ENCODE data around the gene TRNP1. TPM values are rescaled to one million over a fixed set of nuclear protein-coding genes. Genes with fewer than 3 reads are reported as not detected.

Gene TRNP1
- polyA plus RNA-seq, 1 donor from 2014 or later, result 11.0 TPM

- Histone ChIP-seq H3F3A (ENCODE audit: insufficient read depth, low read length, poor library complexity, severe bottlenecking) (no peaks in the 10 kb centered on the region), H4K20me1 (ENCODE audit: insufficient read depth) (no peaks in the 10 kb centered on the region), H3K79me2 (replicated peaks; ENCODE audit: insufficient read depth, low read length) (no peaks in the 10 kb centered on the region), H3K9me3 (ENCODE audit: low read length) (no peaks in the 10 kb centered on the region), H3K27ac (ENCODE audit: low read length) (peak overlapping the region; percentile 9), H3K36me3 (ENCODE audit: insufficient read depth, low read length) (no peaks in the 10 kb centered on the region), H3K4me3 (ENCODE audit: low read length) (no peak overlapping the region), H3K4me2 (ENCODE audit: low read length) (no peak overlapping the region), H3K9me2 (ENCODE audit: insufficient read depth, low read length) (no peaks in the 10 kb centered on the region), H3K27me3 (ENCODE audit: insufficient read depth, low read depth, low read length) (no peaks in the 10 kb centered on the region), H2AFZ (ENCODE audit: low read depth, low read length) (no peak overlapping the region), H3K9ac (ENCODE audit: low read length) (no peak overlapping the region)
- TF ChIP-seq EZH2 (IDR thresholded peaks at IDR 0.05; ENCODE audit: borderline replicate concordance, insufficient read depth, low read length, poor library complexity, severe bottlenecking), result no peak
- peak; percentile 82 for TF ChIP-seq EP300 (conservative IDR thresholded peaks at IDR 0.05; ENCODE audit: poor library complexity, severe bottlenecking)
- TF ChIP-seq, protein P1, sequence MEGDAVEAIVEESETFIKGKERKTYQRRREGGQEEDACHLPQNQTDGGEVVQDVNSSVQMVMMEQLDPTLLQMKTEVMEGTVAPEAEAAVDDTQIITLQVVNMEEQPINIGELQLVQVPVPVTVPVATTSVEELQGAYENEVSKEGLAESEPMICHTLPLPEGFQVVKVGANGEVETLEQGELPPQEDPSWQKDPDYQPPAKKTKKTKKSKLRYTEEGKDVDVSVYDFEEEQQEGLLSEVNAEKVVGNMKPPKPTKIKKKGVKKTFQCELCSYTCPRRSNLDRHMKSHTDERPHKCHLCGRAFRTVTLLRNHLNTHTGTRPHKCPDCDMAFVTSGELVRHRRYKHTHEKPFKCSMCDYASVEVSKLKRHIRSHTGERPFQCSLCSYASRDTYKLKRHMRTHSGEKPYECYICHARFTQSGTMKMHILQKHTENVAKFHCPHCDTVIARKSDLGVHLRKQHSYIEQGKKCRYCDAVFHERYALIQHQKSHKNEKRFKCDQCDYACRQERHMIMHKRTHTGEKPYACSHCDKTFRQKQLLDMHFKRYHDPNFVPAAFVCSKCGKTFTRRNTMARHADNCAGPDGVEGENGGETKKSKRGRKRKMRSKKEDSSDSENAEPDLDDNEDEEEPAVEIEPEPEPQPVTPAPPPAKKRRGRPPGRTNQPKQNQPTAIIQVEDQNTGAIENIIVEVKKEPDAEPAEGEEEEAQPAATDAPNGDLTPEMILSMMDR (IDR thresholded peaks at IDR 0.05; ENCODE audit: poor library complexity, severe bottlenecking), result no peak
- peak; percentile 35 for TF ChIP-seq POLR2AphosphoS5 (IDR thresholded peaks at IDR 0.05)
- TF ChIP-seq MXI1 (conservative IDR thresholded peaks at IDR 0.05; ENCODE audit: poor library complexity, severe bottlenecking), result no peak
These were observed 44.5 kb downstream of the TRNP1 start for GRCh38 chr1:27038020-27038419.

GRCh38 chr1:27042670-27043069 lies 49.2 kb downstream of the TRNP1 start:
- H3K9ac ChIP-seq (ENCODE audit: low read length), result no peak overlapping the region
- no peaks in the 10 kb centered on the region for H4K20me1 ChIP-seq (ENCODE audit: insufficient read depth)
- no peaks in the 10 kb centered on the region for H3K27me3 ChIP-seq (ENCODE audit: insufficient read depth, low read depth, low read length)
- H3K4me2 ChIP-seq (ENCODE audit: low read length), result no peak overlapping the region
- H3K36me3 ChIP-seq (ENCODE audit: insufficient read depth, low read length), result no peaks in the 10 kb centered on the region
- no peaks in the 10 kb centered on the region for H3K79me2 ChIP-seq (replicated peaks; ENCODE audit: insufficient read depth, low read length)
- no peak overlapping the region for H3K27ac ChIP-seq (ENCODE audit: low read length)
- no peak overlapping the region for H2AFZ ChIP-seq (ENCODE audit: low read depth, low read length)
- TF ChIP-seq SMC3 (conservative IDR thresholded peaks at IDR 0.05; ENCODE audit: poor library complexity) (no peak), TAF1 (IDR thresholded peaks at IDR 0.05; ENCODE audit: low read depth) (no peak), EZH2 (IDR thresholded peaks at IDR 0.05; ENCODE audit: borderline replicate concordance, insufficient read depth, low read length, poor library complexity, severe bottlenecking) (no peak), POLR2AphosphoS5 (IDR thresholded peaks at IDR 0.05) (no peak), EP300 (conservative IDR thresholded peaks at IDR 0.05; ENCODE audit: poor library complexity, severe bottlenecking) (no peak), REST (IDR thresholded peaks at IDR 0.05; ENCODE audit: borderline replicate concordance) (no peak), RAD21 (conservative IDR thresholded peaks at IDR 0.05) (no peak), MXI1 (conservative IDR thresholded peaks at IDR 0.05; ENCODE audit: poor library complexity, severe bottlenecking) (no peak)
- TF ChIP-seq, protein P1 (IDR thresholded peaks at IDR 0.05; ENCODE audit: poor library complexity, severe bottlenecking), result no peak
- no peaks in the 10 kb centered on the region for H3K9me3 ChIP-seq (ENCODE audit: low read length)
- H3K9me2 ChIP-seq (ENCODE audit: insufficient read depth, low read length), result no peaks in the 10 kb centered on the region
- H3F3A ChIP-seq (ENCODE audit: insufficient read depth, low read length, poor library complexity, severe bottlenecking), result no peaks in the 10 kb centered on the region
- H3K4me3 ChIP-seq (ENCODE audit: low read length), result no peak overlapping the region
